Measurements from ENCODE around the gene MET.
"Not testable (repeated sequence)": the region's sequence is repeated elsewhere in the genome, so short reads cannot be mapped to it uniquely, and the experiment has no call there.

The MET gene

DNA sequence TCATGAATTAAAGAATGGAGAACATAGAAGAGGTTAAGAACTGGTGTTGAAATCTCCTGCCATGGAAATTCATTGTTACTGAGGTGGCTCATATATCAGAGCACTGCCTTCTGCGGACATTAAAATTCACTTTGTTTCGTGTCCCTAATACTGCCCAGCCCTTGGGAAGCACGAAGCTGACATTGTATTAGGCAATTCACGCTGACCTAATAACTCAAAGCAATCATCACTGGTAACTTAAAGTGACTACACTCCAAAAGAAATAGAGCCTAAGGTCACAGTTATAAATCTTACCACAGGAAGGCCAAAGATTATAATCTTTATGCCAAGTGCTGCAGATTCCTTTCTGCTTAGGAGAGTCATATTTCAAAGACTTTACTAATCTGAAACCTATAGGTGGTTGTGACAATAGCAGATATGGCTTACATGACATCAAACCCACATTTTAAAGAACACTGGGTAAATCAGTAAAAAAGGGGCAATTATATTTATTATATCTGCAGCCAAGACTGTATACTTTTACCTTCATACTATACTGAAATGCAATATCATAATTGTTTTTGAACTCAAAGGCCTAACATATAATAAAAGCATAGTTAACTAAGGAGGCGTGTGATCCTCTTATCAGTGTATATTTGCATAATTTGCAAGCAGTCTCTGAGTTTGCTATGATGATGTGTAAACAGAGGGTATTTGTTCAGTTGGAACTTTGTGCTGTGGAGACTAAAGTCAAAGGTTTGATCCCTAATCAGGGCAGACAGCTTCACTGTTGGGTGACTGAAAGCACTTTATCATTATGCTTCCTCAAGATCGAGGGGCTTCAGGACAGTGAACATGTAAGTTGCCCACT, 138.5 kb downstream of the MET start:
- no peak for DNase-seq (ENCODE audit: low spot score)

DNA sequence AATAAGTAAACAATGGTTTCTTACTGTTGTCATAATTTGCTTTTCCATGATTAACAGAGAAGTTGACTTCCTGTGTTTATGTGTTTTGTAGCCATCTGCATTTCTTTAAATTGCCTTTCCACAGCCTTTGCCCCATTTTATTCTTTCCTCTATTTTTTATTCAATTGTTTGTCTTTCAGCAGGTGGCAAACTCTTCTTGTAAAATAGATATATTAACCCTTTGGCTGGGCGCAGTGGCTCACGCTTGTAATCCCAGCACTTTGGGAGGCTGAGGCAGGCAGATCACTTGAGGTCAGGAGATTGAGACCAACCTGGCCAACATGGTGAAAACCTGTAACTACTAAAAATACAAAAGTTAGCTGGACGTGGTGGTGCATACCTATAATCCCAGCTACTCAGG, 139.8 kb downstream of the MET start:
- no peak for DNase-seq (ENCODE audit: low spot score)

DNA sequence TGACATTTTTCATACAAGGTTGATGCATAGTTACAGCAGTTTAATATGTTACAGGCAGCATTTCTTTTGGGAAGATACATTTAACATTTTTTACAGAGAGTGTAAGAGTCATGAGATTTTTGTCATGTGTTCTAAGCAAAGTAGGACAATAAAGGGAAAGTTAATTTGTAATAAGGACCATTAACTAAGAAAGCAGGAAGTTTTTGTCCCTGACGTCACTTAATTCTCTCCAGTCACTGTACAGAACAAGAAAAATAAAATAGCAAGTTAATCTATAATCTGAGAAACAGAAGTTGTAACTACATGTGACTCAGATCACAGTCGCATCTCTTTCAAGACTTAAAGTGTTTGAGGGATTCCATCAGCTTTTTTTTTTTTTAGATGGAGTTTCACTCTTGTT, 140.9 kb downstream of the MET start:
- DNase-seq (ENCODE audit: low spot score), result no peak

DNA sequence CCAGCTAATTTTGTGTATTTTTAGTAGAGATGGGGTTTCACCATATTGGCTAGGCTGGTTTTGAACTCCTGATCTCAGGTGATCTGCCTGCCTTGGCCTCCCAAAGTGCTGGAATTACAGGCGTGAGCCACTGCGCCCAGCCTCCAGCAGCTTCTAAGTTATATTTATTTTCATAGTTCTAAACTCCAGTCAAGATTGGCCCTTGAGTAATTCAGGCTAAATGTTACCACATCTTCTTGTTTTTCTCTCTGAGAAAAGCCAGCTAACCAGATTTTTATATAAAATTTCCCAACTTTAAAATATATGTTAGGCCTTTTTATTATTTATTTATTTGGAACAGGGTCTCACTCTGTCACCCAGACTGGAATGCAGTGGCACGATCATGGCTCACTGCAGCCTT, 141.4 kb downstream of the MET start:
- DNase-seq (ENCODE audit: low spot score), result not testable (repeated sequence)

DNA sequence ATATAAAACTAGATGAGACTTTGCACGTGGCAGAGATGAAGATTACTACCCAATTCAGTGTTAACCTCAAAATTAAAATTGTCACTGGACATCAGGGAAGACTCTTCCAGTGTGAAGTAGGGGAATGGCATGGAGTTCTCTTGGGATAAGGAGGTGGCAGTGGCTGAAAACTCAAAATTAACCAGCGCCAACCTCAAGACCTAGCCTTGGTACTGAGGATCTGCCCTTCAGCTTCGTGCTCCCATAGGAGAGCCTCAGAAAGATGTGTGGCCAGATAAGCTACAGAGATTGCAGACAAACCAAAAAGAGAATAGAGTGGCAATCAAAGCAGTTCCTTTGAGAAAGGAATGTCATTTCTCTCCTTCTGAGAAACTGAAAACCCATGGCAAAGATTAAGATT, 143.0 kb downstream of the MET start:
- no peak for DNase-seq (ENCODE audit: low spot score)

DNA sequence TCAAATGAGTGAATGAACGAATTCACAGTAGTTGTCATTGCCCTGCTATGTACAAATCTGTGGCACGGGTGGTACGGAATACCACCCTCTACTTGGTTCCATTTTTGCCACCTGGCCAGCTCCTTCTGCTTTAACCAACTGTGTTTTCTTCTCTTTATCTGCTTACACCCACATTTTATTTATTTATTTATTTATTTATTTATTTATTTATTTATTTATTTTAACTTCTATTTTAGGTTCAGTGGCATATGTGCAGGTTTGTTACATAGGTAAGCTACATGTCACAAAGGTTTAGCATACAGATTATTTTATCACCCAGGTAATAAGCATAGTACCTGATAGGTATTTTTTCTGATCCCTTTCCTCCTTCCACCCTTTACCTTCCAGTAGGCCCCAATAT, 148.2 kb downstream of the MET start:
- no peak for DNase-seq (ENCODE audit: low spot score)

DNA sequence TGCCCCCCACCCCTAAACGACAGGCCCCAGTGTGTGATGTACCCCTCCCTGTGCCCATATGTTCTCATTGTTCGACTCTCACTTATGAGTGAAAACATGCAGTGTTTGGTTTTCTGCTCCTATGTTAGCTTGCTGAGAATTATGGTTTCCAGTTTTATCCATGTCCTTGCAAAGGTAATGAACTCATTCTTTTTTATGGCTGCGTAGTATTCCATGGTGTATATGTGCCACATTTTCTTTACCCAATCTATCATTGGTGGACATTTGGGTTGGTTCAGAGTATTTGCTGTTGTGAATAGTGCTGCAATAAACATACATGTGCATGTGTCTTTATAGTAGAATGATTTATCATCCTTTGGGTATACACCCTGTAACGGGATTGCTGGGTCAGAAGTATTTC, 149.7 kb downstream of the MET start:
- not testable (repeated sequence) for DNase-seq (ENCODE audit: low spot score)

DNA sequence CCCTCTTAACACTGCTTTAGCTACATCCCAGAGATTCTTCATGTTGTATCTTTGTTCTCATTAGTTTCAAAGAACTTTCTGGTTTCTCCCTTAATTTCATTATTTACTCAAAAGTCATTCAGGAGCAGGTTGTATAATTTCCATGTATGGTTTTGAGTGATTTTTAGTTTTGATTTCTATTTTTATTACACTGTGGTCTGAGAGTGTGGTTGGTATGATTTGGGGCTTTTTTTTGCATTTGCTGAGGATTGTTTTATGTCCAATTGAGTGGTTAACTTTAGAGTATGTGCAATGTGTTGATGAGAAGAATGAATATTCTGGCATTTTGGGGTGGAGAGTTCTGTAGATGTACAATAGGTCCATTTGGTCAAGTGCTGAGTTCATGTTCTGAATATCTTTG, 152.5 kb downstream of the MET start:
- DNase-seq (ENCODE audit: low spot score), result no peak

DNA sequence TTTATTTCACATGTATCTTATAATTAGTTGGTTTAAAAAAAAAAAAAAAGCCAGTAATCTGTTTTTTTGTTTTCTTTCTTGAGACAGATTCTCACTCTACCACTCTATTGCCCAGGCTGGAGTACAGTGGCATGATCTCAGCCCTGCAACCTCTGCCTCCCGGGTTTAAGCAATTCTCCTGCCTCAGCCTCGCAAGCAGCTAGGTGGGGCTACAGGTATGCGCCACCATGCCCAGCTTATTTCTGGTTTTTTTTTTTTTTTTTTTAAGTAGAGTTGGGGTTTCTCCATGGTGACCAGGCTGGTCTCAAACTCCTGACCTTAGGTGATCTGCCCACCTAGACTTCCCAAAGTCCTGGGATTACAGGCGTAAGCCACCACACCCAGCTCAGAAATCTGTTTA, 156.3 kb downstream of the MET start:
- no peak for DNase-seq (ENCODE audit: low spot score)

DNA sequence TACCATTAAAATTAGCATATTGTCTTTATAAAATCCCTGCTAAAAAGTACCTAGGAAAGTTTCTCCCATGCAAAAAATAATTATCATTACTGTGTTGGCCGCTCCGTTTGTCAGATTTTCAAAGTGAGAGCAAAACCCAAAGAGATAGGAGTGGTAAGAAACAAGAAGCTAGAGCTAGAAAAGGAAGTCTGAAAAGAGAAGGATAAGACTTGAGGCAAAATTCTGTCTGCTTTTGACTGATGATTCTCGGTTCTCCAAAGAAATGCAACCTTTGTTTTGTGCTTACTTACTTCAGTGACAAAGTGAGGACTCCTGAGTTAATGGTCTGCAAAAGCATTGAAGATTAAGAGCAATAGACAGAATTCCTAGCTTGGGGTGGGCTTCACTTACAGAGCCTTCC, 157.0 kb downstream of the MET start:
- no peak for DNase-seq (ENCODE audit: low spot score)

DNA sequence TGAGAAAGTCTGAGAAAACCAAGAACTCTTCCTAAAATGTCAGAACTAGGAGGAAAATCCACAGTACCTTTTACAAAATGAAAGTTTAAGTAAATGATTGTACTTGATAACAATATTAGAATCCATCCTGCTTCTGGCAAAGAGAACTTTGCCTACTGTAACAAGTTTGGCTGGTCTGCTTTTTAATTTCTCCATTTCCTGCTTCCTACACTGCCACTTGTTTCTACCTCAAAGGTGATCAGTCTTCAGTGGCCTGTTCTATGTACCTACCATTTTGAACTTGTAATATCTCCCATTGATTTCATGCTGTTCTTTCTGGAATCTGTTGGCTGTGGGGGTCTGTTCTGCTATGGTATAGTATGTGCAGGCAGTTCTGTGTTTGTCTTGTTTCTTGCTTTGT, 157.5 kb downstream of the MET start:
- DNase-seq (ENCODE audit: low spot score), result no peak

DNA sequence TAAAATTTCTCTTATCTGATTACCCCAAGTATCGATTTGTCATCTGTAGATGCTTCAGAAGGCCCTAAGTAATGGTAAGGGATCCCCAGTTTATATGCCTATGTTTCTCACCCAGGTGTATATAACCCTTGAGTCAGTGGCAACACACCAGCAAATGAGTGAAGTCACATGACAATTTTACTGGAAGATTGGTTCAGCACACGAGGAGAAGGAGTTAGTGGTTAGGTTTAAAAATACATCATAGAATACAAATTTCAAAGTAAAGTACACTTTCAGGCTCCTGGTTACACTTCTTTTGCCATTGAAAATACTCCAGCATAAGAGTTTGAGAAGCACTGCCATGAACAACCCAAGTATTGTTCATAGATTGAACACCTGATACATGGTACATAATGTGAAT, 160.7 kb downstream of the MET start:
- DNase-seq (ENCODE audit: low spot score), result no peak

DNA sequence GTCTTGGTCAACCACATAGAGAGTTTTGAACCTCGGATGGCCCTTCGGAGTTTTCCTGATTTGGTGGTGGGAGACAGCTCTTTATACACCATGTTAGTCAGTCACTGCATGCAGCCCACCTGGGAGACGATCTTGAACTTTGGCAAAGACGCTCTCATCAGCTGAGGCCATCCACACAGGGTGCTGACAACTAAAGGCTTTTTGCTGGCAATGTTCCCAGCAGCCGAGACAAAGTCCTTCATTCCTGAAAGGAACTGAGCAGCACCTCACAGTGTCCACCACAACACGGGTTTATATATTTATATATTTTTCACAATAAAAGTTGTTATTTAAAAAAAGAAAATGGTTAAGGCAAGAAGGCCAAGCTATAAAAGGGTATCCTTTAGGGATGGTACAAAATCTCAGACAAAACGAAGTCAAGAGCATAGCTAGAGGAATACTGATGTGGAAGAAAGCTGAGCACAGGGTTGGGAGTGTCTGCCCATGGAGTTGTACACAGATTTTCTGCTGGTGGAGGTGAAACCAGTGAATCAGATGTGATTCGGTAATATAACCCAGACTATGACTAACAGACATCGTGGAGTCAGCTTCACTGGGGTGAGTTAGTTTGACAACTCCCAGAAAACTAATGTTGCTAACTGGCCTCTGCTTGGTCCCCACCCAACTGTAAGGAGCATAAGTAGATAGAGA, 163.0 kb downstream of the MET start:
- DNase-seq (ENCODE audit: low spot score), result no peak

DNA sequence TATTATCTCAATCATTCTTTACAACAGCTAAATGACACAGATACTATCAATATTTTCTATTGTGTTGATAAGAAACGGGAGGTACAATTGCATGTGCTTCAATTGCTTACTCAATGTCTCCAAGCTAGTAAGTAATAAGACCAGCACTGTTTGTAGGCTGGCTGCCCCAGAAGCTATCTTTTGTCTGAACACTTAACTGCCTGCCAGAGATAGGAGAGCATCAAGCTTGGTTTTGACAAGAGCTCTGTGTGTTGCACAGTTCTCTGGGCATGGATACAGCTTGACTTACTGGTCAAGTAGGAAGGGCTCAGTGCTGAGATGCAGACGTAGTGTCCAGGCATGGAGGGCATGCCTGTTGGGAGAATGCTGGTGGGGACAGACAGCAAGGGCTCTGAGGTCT, 164.1 kb downstream of the MET start:
- no peak for DNase-seq (ENCODE audit: low spot score)

DNA sequence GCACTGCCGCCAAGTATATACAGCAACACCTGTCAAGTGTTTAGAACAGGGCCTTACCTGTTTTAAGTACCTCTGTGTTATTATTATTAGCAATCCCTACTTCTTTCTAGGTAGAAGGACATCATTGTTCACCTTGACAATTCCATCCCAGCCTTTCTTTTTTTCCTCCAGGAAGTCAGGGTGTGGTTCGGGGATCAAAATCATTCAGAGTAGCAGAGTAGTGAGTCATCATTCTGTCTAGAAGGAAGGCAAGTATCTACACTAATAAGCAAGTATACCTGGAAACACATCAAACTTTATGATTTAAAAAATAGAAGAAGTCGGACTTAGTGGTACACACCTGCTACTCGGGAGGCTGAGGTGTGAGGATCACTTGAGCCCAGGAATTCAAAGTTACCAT, 164.9 kb downstream of the MET start:
- no peak for DNase-seq (ENCODE audit: low spot score)

DNA sequence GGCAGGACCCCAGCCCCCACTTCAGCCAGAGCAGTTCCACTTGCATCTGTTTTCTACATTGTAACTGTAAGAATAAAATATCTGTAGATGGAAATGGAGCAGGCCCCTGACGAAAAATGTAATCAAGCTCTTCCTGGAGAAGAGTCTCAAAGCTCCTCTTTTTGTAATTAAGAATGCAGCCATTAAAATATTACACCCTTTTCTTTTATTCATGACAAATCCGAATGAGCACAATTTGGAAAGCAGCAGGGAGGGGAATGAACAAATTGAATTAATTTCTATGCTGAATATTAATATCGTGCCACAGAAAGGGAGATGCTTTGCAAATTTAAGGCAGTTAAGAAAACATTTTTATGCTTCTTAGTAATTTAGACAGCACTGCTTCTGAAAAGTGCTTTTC, 165.6 kb downstream of the MET start:
- no peak for DNase-seq (ENCODE audit: low spot score)

DNA sequence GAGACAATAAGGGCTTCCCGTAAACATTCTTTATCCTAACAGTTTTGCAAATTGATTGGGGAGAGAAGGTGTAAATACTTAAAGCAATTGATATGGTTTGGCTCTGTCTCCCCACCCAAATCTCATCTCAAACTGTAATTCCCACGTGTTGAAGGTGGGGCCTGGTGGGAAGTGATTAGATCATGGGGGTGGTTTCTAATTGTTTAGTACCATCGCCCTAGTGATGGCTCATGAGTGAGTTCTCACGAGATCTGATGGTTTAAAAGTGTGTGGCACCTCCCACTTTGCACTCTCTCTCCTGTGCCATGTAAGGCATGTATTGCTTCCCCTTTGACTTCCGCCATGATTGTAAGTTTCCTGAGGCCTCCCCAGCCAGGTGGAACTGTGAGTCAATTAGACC, 168.3 kb downstream of the MET start:
- no peak for DNase-seq (ENCODE audit: low spot score)

DNA sequence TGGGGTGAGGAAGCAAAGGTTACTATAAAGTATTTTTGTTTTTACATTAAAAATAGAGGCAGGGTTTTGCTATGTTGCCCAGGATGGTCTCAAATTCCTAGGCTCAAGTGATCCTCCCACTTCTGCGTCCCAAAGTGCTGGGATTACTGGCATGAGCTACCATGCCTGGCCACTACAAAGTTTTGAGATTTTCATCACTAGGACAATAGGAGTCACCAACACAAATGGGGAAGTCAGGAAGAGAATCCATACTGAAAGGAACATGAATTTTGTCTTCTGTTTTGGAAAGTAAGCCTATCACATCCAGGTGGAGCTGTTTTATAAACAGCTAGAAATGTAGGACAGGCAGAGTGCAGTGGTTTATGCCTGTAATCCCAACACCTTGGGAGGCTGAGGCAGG, 170.4 kb downstream of the MET start:
- no peak for DNase-seq (ENCODE audit: low spot score)

DNA sequence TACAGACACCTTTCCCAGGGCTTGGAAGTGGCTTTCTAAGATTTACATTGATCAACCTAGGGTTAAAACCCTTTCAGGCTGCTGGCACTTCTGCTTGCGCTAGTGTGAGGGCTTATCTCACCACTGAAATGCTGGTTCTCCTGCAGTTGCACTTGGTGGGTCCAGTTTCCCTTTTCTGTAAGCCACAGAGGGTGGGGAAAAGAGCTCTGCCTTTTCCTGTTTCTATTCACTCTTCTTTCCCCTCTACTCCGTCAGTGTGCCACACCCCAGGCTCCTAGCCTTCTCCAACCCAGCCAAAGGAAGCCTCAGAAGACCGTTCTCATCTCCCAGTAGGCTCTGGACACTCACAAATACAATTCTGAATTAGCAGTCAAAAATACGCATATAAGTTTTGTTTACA, 171.4 kb downstream of the MET start:
- no peak for DNase-seq (ENCODE audit: low spot score)

Measured in NAMALWA (cell line).